LoVo (cell line): ENCODE measurements around the gene TNFSF4.
"Not testable (repeated sequence)": the region's sequence is repeated elsewhere in the genome, so short reads cannot be mapped to it uniquely, and the experiment has no call there.

Source experiments
- DNase-seq: peaks from one replicate; pipeline ENCODE4 v3.0.0-alpha.2; 2016; ENCODE audit warnings: low spot score

The TNFSF4 gene

DNA sequence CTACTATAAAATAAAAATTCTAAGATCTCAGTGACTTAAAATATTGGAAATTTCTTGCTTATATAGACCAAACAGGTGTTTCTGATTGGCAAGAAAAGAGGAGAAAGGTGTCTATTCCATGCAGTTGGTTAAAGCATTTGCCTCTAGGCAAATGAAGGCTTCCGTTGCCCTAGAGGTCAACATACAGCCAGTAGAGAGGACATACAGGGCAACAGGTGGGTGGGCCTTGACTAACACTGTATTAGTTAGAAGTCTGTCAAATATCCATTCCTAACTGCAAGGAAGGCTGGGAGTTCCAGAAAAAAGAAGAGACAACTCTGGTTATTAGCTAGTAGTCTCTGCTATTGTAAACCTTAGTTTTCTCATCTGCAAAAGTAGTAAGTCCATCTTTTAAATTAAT, 43.0 kb downstream of the TNFSF4 start:
- DNase-seq, result no peak

GRCh38 chr1:173163222-173163621, 43.9 kb downstream of the TNFSF4 start:
- no peak for DNase-seq

GRCh38 chr1:173162601-173163000, 44.5 kb downstream of the TNFSF4 start:
- no peak for DNase-seq

DNA sequence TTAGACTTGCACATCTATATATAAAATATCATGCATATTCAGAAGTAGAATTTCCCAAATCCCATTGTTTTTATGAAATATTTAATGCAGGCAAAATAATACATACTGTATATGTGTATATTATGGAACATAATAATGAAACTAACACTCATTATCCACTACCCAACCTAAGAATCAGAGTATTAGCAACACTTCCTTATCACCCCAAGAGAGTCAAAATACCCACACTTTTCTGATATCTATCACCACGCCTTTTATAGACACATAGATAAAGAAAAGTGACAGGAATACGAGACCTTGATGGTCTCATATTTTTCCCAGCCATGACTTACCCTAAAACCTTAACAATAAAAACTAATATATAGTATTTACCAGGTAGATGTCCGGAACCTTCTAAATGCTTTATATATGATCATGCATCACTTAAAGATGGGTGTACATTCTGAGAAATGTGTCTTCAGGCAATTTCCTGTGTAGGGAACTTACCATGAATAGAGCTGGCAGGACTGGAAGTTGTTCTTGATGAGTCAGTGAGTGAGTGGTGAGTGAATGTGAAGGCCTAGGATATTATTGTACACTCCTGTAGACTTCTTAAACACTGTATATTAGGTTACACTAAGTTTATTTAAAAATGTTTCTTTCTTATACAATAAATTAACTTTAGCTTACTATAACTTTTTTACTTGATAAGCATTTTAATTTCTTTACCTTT, 45.5 kb downstream of the TNFSF4 start:
- no peak for DNase-seq

GRCh38 chr1:173153964-173154363, 53.2 kb downstream of the TNFSF4 start:
- DNase-seq, result not testable (repeated sequence)

DNA sequence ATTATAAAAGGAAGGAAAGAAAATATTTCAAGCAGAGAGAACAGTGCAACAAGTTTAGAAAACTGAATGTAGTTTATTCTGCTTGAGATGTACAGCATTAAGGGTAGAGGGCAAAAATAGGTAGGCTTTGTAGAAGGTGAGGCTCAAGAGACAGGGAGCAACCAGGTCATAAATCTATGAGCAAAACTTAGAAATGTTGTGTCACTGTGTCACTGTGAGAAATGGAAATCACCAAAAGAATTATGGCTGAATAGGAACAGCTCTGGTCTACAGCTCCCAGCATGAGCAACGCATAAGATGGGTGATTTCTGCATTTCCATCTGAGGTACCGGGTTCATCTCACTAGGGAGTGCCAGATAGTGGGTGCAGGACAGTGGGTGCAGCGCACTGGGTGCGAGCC, 53.6 kb downstream of the TNFSF4 start:
- DNase-seq, result no peak

- DNase-seq, result no peak
Measured at GRCh38 chr1:173152598-173152997, 54.5 kb downstream of the TNFSF4 start.

DNA sequence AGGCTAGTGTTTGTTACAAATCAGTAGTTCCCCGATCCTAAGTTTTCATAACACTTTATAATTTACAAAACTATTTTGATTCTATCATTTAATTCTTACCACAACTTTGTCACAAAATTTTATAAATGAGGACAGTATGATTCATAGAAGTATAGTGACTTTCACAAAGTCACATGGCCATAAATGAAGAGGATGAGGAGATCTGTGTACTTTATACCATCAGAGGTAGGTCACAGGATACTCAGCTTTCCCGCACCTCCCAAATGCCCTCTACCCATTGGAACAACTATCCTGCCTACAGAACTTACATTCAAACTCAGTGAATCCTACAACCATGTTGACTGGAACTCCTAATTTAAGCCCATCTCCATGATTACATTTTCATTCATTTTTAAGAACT, 56.3 kb downstream of the TNFSF4 start:
- no peak for DNase-seq

GRCh38 chr1:173149887-173150286, 57.2 kb downstream of the TNFSF4 start:
- no peak for DNase-seq

- no peak for DNase-seq
Measured at GRCh38 chr1:173148971-173149370, 58.2 kb downstream of the TNFSF4 start.

GRCh38 chr1:173148545-173148944, 58.6 kb downstream of the TNFSF4 start:
- no peak for DNase-seq

DNA sequence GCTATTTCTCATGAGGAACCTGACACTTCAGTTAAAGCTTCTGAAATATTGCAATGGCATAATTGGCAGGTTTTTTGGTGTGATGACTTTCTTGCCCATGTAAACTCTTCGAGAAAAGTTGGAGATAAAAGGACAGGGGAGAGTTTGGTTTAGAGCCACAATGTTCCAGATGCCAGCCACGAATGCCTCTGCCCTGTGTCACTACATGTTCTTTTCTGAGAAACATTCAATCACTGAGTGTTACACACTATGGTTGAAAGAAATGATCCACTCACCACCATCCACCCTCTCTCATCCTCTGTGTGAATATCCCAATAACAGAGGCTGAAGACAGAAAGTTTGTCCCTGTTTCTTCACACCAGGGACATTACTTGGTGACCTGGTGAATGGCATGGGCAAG, 66.4 kb downstream of the TNFSF4 start:
- DNase-seq, result no peak

- DNase-seq, result no peak
Measured at GRCh38 chr1:173139706-173140105, 67.4 kb downstream of the TNFSF4 start.

GRCh38 chr1:173137107-173137706, 69.9 kb downstream of the TNFSF4 start:
- no peak for DNase-seq

GRCh38 chr1:173134800-173135199, 72.3 kb downstream of the TNFSF4 start:
- no peak for DNase-seq

GRCh38 chr1:173134029-173134428, 73.1 kb downstream of the TNFSF4 start:
- no peak for DNase-seq
